ENCODE measurements around the gene FUBP3.
"Not testable (repeated sequence)": the region's sequence is repeated elsewhere in the genome, so short reads cannot be mapped to it uniquely, and the experiment has no call there.

Gene FUBP3

GRCh38 chr9:130556396-130557076 is 22.8 kb upstream of the FUBP3 start:
- no peak for DNase-seq (ENCODE audit: low spot score)

GRCh38 chr9:130557077-130557468 is 22.3 kb upstream of the FUBP3 start:
- no peak for DNase-seq (ENCODE audit: low spot score)

GRCh38 chr9:130561056-130561455 is 18.3 kb upstream of the FUBP3 start:
- no peak for DNase-seq (ENCODE audit: low spot score)

- DNase-seq (ENCODE audit: low spot score): not testable (repeated sequence)
These were observed 16.9 kb upstream of the FUBP3 start for GRCh38 chr9:130562525-130562924.

- DNase-seq (ENCODE audit: low spot score): no peak
These were observed 15.6 kb upstream of the FUBP3 start for GRCh38 chr9:130563797-130564196.

- DNase-seq (ENCODE audit: low spot score): no peak
These were observed 13.6 kb upstream of the FUBP3 start for GRCh38 chr9:130565792-130566191.

- DNase-seq (ENCODE audit: low spot score): no peak
These were observed 9.2 kb upstream of the FUBP3 start for GRCh38 chr9:130570208-130570607.

GRCh38 chr9:130575514-130575913 is 3.9 kb upstream of the FUBP3 start:
- DNase-seq (ENCODE audit: low spot score): no peak

- DNase-seq (ENCODE audit: low spot score): no peak
These were observed 3.2 kb upstream of the FUBP3 start for GRCh38 chr9:130576176-130576575.

- DNase-seq (ENCODE audit: low spot score): no peak
These were observed 524 bp downstream of the FUBP3 start for GRCh38 chr9:130579738-130580463.

- no peak for DNase-seq (ENCODE audit: low spot score)
These were observed 2.4 kb downstream of the FUBP3 start for GRCh38 chr9:130581766-130582165.

GRCh38 chr9:130583271-130583670 is 3.9 kb downstream of the FUBP3 start:
- no peak for DNase-seq (ENCODE audit: low spot score)

- DNase-seq (ENCODE audit: low spot score): no peak
These were observed 8.5 kb downstream of the FUBP3 start for GRCh38 chr9:130587921-130588320.

- no peak for DNase-seq (ENCODE audit: low spot score)
These were observed 9.0 kb downstream of the FUBP3 start for GRCh38 chr9:130588416-130588815.

GRCh38 chr9:130589754-130590153 is 10.4 kb downstream of the FUBP3 start:
- no peak for DNase-seq (ENCODE audit: low spot score)

- DNase-seq (ENCODE audit: low spot score): no peak
These were observed 10.9 kb downstream of the FUBP3 start for GRCh38 chr9:130590305-130590704.

- no peak for DNase-seq (ENCODE audit: low spot score)
These were observed 13.6 kb downstream of the FUBP3 start for GRCh38 chr9:130593020-130593419.

- no peak for DNase-seq (ENCODE audit: low spot score)
These were observed 17.9 kb downstream of the FUBP3 start for GRCh38 chr9:130597228-130597627.

- no peak for DNase-seq (ENCODE audit: low spot score)
These were observed 18.8 kb downstream of the FUBP3 start for GRCh38 chr9:130598188-130598587.

- DNase-seq (ENCODE audit: low spot score): peak; percentile 31
These were observed 20.2 kb downstream of the FUBP3 start for GRCh38 chr9:130599625-130600024.

GRCh38 chr9:130601100-130601499 is 21.7 kb downstream of the FUBP3 start:
- DNase-seq (ENCODE audit: low spot score): no peak

GRCh38 chr9:130604295-130604694 is 24.9 kb downstream of the FUBP3 start:
- DNase-seq (ENCODE audit: low spot score): no peak

GRCh38 chr9:130606887-130607600 is 27.7 kb downstream of the FUBP3 start:
- no peak for DNase-seq (ENCODE audit: low spot score)
